ENCODE results near the gene KAT2A. TPM values are rescaled to one million over a fixed set of nuclear protein-coding genes. Genes with fewer than 3 reads are reported as not detected.

Gene KAT2A
- total and polyA plus RNA-seq, 9 of the 15 experiments (the other 6 are each of a cell fraction or from before 2014, with no cell fraction given): 1.5 to 80.4 (median 31.9) TPM

DNA sequence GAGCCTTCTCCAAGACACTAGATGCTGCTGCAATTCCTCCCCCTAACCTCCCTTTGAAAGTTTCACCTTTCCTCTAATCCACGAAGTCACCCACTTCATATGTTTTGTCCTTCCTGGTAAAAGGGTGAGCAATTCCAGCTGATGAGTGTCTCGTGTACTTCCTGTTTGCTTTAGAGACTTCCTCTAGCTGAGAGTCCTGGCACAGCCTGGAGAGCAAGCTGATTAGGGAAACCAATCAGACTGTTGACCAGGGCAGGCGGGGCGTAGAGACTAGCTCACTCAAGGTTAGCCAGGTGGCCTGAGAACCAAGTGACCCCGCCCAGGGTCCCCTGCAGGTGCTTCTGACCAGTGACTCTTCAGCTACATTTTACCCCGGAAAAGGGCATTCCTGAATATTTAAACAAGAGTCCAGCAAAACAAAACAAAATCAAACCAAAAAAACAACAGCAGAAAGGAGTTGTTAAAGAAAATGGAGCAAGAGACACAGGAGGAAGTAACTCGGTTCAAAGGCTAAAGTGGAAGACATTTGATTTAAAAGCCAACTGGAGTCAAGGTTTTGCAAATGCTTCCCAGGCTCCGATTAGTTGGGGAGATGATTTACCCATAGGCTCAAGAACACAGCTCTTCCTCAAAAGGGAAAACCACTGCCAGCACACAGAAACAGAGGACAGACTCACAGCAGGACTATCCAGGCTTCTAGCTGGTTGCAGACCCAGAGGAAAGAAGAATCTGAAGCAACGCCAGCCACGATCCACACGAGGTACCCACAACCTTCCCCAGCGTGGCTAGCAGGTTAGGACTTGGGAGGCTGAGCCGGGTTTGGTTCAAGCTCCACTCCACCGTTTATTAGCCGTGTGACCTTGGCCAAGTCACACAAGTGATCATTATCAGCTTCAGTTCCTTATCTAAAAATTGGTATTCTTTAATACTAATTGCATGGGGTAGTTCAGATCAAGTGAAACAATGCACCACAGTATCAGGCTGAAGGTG is 14.8 kb upstream of the KAT2A start (continued):
- TF ChIP-seq, protein P1, sequence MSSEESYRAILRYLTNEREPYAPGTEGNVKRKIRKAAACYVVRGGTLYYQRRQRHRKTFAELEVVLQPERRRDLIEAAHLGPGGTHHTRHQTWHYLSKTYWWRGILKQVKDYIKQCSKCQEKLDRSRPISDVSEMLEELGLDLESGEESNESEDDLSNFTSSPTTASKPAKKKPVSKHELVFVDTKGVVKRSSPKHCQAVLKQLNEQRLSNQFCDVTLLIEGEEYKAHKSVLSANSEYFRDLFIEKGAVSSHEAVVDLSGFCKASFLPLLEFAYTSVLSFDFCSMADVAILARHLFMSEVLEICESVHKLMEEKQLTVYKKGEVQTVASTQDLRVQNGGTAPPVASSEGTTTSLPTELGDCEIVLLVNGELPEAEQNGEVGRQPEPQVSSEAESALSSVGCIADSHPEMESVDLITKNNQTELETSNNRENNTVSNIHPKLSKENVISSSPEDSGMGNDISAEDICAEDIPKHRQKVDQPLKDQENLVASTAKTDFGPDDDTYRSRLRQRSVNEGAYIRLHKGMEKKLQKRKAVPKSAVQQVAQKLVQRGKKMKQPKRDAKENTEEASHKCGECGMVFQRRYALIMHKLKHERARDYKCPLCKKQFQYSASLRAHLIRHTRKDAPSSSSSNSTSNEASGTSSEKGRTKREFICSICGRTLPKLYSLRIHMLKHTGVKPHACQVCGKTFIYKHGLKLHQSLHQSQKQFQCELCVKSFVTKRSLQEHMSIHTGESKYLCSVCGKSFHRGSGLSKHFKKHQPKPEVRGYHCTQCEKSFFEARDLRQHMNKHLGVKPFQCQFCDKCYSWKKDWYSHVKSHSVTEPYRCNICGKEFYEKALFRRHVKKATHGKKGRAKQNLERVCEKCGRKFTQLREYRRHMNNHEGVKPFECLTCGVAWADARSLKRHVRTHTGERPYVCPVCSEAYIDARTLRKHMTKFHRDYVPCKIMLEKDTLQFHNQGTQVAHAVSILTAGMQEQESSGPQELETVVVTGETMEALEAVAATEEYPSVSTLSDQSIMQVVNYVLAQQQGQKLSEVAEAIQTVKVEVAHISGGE (CRISPR knock-in tag; IDR thresholded peaks at IDR 0.05): peak in 1 of 3 experiments; percentile 65; a peak in 2 of 6 replicates
- TF ChIP-seq, protein P2, sequence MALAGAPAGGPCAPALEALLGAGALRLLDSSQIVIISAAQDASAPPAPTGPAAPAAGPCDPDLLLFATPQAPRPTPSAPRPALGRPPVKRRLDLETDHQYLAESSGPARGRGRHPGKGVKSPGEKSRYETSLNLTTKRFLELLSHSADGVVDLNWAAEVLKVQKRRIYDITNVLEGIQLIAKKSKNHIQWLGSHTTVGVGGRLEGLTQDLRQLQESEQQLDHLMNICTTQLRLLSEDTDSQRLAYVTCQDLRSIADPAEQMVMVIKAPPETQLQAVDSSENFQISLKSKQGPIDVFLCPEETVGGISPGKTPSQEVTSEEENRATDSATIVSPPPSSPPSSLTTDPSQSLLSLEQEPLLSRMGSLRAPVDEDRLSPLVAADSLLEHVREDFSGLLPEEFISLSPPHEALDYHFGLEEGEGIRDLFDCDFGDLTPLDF (CRISPR knock-in tag; IDR thresholded peaks at IDR 0.05): no peak
- TF ChIP-seq GTF2E2 (tag; IDR thresholded peaks at IDR 0.05) (no peak), NR2C2 (CRISPR knock-in tag; IDR thresholded peaks at IDR 0.05) (no peak), NR2C2 (tag; IDR thresholded peaks at IDR 0.05) (peak; percentile 58), SRSF3 (IDR thresholded peaks at IDR 0.05; ENCODE audit: insufficient read depth, low read length) (no peak), ESRRA (IDR thresholded peaks at IDR 0.05; ENCODE audit: borderline replicate concordance, low read depth) (peak; percentile 14; the same call in 1 of the 2 replicates), FOXK2 (conservative IDR thresholded peaks at IDR 0.05 in 1 of 2, IDR thresholded peaks at IDR 0.05 in 1 of 2; ENCODE audit: low read depth in 2 of 2) (0 out of 4 replicates have a peak, but pooled peaks of 1 of the 2 experiments have one; percentile 12), HDAC3 (IDR thresholded peaks at IDR 0.05; ENCODE audit: borderline replicate concordance, partially characterized antibody) (no peak), SAFB2 (IDR thresholded peaks at IDR 0.05; ENCODE audit: borderline replicate concordance, low read depth, low read length, severe bottlenecking) (no peak), SMAD4 (CRISPR knock-in tag; conservative IDR thresholded peaks at IDR 0.05) (peak; percentile 90), CBFA2T3 (IDR thresholded peaks at IDR 0.05) (0 out of 2 replicates have a peak, but pooled peaks have one; percentile 6)
- TF ChIP-seq, protein P3, sequence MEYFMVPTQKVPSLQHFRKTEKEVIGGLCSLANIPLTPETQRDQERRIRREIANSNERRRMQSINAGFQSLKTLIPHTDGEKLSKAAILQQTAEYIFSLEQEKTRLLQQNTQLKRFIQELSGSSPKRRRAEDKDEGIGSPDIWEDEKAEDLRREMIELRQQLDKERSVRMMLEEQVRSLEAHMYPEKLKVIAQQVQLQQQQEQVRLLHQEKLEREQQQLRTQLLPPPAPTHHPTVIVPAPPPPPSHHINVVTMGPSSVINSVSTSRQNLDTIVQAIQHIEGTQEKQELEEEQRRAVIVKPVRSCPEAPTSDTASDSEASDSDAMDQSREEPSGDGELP (CRISPR knock-in tag; IDR thresholded peaks at IDR 0.05; ENCODE audit: borderline replicate concordance): peak; percentile 60
- TF ChIP-seq, protein P4, sequence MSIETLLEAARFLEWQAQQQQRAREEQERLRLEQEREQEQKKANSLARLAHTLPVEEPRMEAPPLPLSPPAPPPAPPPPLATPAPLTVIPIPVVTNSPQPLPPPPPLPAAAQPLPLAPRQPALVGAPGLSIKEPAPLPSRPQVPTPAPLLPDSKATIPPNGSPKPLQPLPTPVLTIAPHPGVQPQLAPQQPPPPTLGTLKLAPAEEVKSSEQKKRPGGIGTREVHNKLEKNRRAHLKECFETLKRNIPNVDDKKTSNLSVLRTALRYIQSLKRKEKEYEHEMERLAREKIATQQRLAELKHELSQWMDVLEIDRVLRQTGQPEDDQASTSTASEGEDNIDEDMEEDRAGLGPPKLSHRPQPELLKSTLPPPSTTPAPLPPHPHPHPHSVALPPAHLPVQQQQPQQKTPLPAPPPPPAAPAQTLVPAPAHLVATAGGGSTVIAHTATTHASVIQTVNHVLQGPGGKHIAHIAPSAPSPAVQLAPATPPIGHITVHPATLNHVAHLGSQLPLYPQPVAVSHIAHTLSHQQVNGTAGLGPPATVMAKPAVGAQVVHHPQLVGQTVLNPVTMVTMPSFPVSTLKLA (conservative IDR thresholded peaks at IDR 0.05): 0 out of 4 replicates have a peak, but pooled peaks of 1 of the 2 experiments have one; percentile 29
- TF ChIP-seq, protein P5, sequence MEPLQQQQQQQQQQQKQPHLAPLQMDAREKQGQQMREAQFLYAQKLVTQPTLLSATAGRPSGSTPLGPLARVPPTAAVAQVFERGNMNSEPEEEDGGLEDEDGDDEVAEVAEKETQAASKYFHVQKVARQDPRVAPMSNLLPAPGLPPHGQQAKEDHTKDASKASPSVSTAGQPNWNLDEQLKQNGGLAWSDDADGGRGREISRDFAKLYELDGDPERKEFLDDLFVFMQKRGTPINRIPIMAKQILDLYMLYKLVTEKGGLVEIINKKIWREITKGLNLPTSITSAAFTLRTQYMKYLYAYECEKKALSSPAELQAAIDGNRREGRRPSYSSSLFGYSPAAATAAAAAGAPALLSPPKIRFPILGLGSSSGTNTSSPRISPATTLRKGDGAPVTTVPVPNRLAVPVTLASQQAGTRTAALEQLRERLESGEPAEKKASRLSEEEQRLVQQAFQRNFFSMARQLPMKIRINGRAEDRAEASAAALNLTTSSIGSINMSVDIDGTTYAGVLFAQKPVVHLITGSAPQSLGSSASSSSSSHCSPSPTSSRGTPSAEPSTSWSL (CRISPR knock-in tag; IDR thresholded peaks at IDR 0.05; ENCODE audit: borderline replicate concordance): no peak
